Vagina (tissue), 2 donors: ENCODE data around the gene GSTM1.

Source experiments
- CTCF ChIP-seq, 3 experiments: fragments of 450-650 bp in 2 of 3; fragments of 200-600 bp in 1 of 3; sonication (generic) in 1 of 3; IDR thresholded peaks; one replicate each; pipeline ENCODE4 v1.5.1; 2017 to 2019; ENCODE audit warnings: antibody characterized with exemption in 3 of 3, mild to moderate bottlenecking in 2 of 3, moderate library complexity in 2 of 3
- POLR2A ChIP-seq, 2 donors: fragments of 450-650 bp; IDR thresholded peaks; one replicate each; pipeline ENCODE4 v1.6.1; 2017; ENCODE audit warnings: antibody characterized with exemption in 2 of 2, mild to moderate bottlenecking in 2 of 2, moderate library complexity in 2 of 2

- TF ChIP-seq POLR2A (IDR thresholded peaks at IDR 0.05) (no peak), CTCF (IDR thresholded peaks at IDR 0.05) (no peak)
These were observed 28.5 kb upstream of the GSTM1 start for GRCh38 chr1:109659145-109659544.
